Fibroblast of lung (primary cell): ENCODE data around the gene TRIM14. TPM values are rescaled to one million over a fixed set of nuclear protein-coding genes. Genes with fewer than 3 reads are reported as not detected.

Source experiments
- DNase-seq, 2 donors: peaks; one replicate each; pipeline versions ENCODE4 v3.0.0 to v3.0.0-alpha.2; 2010; ENCODE audit warnings: low read depth in 2 of 2
- H2AFZ ChIP-seq: 2 replicates; pipeline ENCODE4 v1.5.1; 2012; ENCODE audit warnings: low read length, control low read depth, inconsistent platforms
- H3K27ac ChIP-seq: 2 replicates; pipeline ENCODE4 v1.5.1; 2011; ENCODE audit warnings: low read length, control low read depth; ENCODE audit not compliant: insufficient read depth
- H3K27me3 ChIP-seq: 2 replicates; pipeline ENCODE4 v1.5.1; 2011; ENCODE audit warnings: mild to moderate bottlenecking, low read length; ENCODE audit not compliant: control insufficient read depth, insufficient read depth
- H3K36me3 ChIP-seq: 2 replicates; pipeline ENCODE4 v1.5.1; 2011; ENCODE audit warnings: low read length; ENCODE audit not compliant: control insufficient read depth, insufficient read depth
- H3K4me1 ChIP-seq: 2 replicates; pipeline ENCODE4 v1.5.1; 2011; ENCODE audit warnings: low read length; ENCODE audit not compliant: control insufficient read depth, insufficient read depth; ENCODE audit errors: extremely low read depth
- H3K4me2 ChIP-seq: 2 replicates; pipeline ENCODE4 v1.5.1; 2011; ENCODE audit warnings: low read length, control low read depth; ENCODE audit not compliant: insufficient read depth; ENCODE audit errors: extremely low read depth
- H3K4me3 ChIP-seq, 4 experiments: fragments of 200-600 bp in 1 of 4; sonication (generic) in 1 of 4; replicated peaks in 1 of 4; 2 replicates each; pipeline ENCODE4 v1.5.1; 2011 to 2016; ENCODE audit warnings: low read length in 4 of 4, low read depth in 3 of 4, mild to moderate bottlenecking in 3 of 4, control low read depth in 2 of 4, inconsistent platforms in 1 of 4, mixed read lengths in 1 of 4; ENCODE audit not compliant: insufficient read depth in 1 of 4; ENCODE audit errors: control extremely low read depth in 1 of 4
- H3K79me2 ChIP-seq: 2 replicates; pipeline ENCODE4 v1.5.1; 2012; ENCODE audit warnings: mild to moderate bottlenecking, low read length, inconsistent platforms; ENCODE audit not compliant: control insufficient read depth, insufficient read depth
- H3K9ac ChIP-seq: 2 replicates; pipeline ENCODE4 v1.5.1; 2011; ENCODE audit warnings: mild to moderate bottlenecking, low read length, control low read depth; ENCODE audit not compliant: insufficient read depth
- H3K9me3 ChIP-seq: 2 replicates; pipeline ENCODE4 v1.5.1; 2012; ENCODE audit warnings: low read depth, low read length; ENCODE audit not compliant: control insufficient read depth, insufficient read depth
- H4K20me1 ChIP-seq: 2 replicates; pipeline ENCODE4 v1.5.1; 2011; ENCODE audit warnings: low read length; ENCODE audit not compliant: control insufficient read depth, insufficient read depth; ENCODE audit errors: extremely low read depth
- EZH2 ChIP-seq: IDR thresholded peaks from 2 replicates; pipeline ENCODE4 v1.5.1; 2012; ENCODE audit warnings: low read length, control low read depth, mild to moderate bottlenecking; ENCODE audit errors: missing control alignments
- polyA plus RNA-seq, 2 donors: library from polyadenylated mRNA; depleted of rRNA in 1 of 2; stranded (reverse) in 1 of 2; unstranded in 1 of 2; fragments of >200 nt; gene quantifications; 2 replicates each; pipeline ENCODE4 v1.2.1, GENCODE V29; 2011 to 2012; ENCODE audit warnings: missing spikeins in 1 of 2
- total RNA-seq: library from RNA; depleted of rRNA; stranded (reverse); fragments of >200 nt; gene quantifications from 2 replicates; pipeline ENCODE4 v1.2.1, GENCODE V29; 2014
- TF ChIP-seq, protein P1 (sequence below), 2 donors: IDR thresholded peaks in 1 of 2; conservative IDR thresholded peaks in 1 of 2; 1 replicate in 1 of 2; 2 replicates in 1 of 2; pipeline ENCODE4 v1.5.1; 2011 to 2012; ENCODE audit warnings: low read length in 2 of 2, control low read depth in 1 of 2, inconsistent platforms in 1 of 2, low read depth in 1 of 2, mild to moderate bottlenecking in 1 of 2

TRIM14 gene
- total and polyA plus RNA-seq, 2 donors (not counting 1 experiment from before 2014, with no cell fraction given) = 7.8 to 8.6 TPM

DNA sequence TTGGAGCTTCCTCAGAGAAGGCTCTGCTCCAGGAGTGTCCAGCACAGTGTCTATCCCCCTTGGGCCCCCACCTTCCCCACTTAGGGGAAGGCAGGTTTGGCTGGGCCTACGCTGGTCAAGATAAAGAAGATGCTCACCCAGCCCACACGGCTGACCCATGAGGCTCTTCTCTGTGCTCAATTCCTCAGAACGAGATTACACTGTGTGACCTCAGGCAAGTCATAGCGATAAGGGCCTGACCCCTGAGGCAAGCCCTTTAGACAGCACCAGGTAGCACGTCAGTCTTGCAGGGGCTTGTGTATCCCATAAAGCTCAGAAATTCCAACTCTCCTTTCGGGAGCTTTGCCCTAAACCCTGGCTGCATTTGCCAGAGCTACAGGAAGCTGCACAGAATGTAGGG, 40.8 kb upstream of the TRIM14 start:
- H2AFZ ChIP-seq = no peak overlapping the region
- H4K20me1 ChIP-seq = no peaks in the 10 kb centered on the region
- no peak overlapping the region for H3K4me2 ChIP-seq
- no peak overlapping the region for H3K27ac ChIP-seq
- no peaks in the 10 kb centered on the region for H3K9me3 ChIP-seq
- H3K9ac ChIP-seq = no peak overlapping the region
- H3K4me3 ChIP-seq = no peak overlapping the region
- H3K36me3 ChIP-seq = no peaks in the 10 kb centered on the region
- DNase-seq = no peak
- peaks cover 5% of the 10 kb centered on the region for H3K27me3 ChIP-seq
- no peaks in the 10 kb centered on the region for H3K4me1 ChIP-seq
- TF ChIP-seq, protein P1, sequence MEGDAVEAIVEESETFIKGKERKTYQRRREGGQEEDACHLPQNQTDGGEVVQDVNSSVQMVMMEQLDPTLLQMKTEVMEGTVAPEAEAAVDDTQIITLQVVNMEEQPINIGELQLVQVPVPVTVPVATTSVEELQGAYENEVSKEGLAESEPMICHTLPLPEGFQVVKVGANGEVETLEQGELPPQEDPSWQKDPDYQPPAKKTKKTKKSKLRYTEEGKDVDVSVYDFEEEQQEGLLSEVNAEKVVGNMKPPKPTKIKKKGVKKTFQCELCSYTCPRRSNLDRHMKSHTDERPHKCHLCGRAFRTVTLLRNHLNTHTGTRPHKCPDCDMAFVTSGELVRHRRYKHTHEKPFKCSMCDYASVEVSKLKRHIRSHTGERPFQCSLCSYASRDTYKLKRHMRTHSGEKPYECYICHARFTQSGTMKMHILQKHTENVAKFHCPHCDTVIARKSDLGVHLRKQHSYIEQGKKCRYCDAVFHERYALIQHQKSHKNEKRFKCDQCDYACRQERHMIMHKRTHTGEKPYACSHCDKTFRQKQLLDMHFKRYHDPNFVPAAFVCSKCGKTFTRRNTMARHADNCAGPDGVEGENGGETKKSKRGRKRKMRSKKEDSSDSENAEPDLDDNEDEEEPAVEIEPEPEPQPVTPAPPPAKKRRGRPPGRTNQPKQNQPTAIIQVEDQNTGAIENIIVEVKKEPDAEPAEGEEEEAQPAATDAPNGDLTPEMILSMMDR (conservative IDR thresholded peaks at IDR 0.05 in 1 of 2, IDR thresholded peaks at IDR 0.05 in 1 of 2; ENCODE audit: low read depth in 1 of 2, low read length in 2 of 2) = no peak
- no peak for TF ChIP-seq EZH2
- no peaks in the 10 kb centered on the region for H3K79me2 ChIP-seq

DNA sequence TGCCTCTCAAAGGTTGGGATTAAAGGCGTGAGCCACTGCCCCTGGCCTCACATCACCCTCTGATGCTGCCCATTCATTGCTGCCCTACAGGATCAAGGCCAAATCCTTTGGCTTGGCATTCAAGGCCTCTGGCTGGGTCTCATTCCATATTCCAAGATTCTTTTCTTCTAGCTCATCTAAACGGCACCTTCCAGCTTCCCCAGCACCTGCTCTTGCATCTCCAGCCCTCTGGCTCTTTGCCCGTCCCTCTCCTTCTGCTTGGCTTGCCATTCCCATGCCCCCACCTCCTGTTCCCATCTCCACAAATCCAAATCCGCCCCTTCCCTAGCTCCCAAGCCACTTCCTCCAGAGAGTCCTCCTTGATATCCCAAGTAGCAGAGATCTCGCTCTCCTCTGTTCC, 40.3 kb upstream of the TRIM14 start:
- Histone ChIP-seq H3K9me3 (no peaks in the 10 kb centered on the region), H3K9ac (no peak overlapping the region), H3K27me3 (peaks cover 4% of the 10 kb centered on the region), H3K27ac (no peak overlapping the region), H3K79me2 (no peaks in the 10 kb centered on the region), H3K4me3 (no peak overlapping the region), H3K4me1 (no peaks in the 10 kb centered on the region), H3K4me2 (no peak overlapping the region), H3K36me3 (no peaks in the 10 kb centered on the region), H4K20me1 (no peaks in the 10 kb centered on the region), H2AFZ (no peak overlapping the region)
- TF ChIP-seq, protein P1 (conservative IDR thresholded peaks at IDR 0.05 in 1 of 2, IDR thresholded peaks at IDR 0.05 in 1 of 2; ENCODE audit: low read depth in 1 of 2, low read length in 2 of 2) = no peak
- no peak for TF ChIP-seq EZH2
- no peak for DNase-seq

DNA sequence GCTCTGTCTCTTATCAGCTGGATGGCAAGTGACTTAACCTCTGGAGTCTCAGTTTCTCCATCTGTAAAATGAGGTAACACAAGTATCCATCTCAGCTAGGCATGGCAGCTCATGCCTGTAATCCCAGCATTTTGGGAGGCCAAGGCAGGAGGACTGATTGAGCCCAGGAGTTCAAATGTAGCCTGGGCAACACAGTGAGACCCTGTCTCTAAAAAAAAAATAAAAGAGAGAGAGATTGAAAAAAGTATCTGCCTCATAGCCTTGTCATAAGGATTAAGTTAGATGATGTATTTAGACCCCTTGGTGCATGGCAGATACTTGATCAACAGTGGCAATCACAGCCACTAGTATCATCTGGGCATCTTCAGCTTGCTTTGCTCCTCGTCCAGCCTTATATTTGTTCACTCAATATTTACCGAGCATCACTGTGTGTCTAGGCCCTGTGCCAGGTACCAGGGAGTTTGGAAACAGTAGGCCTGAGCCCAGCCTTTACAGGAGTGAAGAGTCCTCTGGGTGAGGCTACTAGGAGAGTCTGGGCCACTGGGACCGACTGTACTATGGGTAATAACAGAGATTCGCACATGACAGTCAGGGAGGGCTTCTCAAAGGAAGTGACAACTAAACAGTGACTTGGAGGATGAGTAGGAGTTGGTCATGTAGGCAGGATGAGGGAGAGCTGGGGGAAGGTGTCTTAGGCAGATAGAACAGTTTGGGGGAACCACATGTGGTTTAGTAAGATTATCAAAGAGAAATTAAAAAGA, 39.2 kb upstream of the TRIM14 start:
- Histone ChIP-seq H3K79me2 (no peaks in the 10 kb centered on the region), H3K9ac (no peak overlapping the region), H4K20me1 (no peaks in the 10 kb centered on the region), H3K27me3 (no peaks in the 10 kb centered on the region), H3K4me1 (no peaks in the 10 kb centered on the region), H2AFZ (no peak overlapping the region), H3K36me3 (no peaks in the 10 kb centered on the region), H3K4me2 (no peak overlapping the region), H3K27ac (no peak overlapping the region), H3K4me3 (no peak overlapping the region), H3K9me3 (no peaks in the 10 kb centered on the region)
- TF ChIP-seq EZH2 = no peak
- TF ChIP-seq, protein P1 (conservative IDR thresholded peaks at IDR 0.05 in 1 of 2, IDR thresholded peaks at IDR 0.05 in 1 of 2; ENCODE audit: low read depth in 1 of 2, low read length in 2 of 2) = no peak
- DNase-seq = no peak
